Adrenal gland (tissue), 5 donors: ENCODE results near the gene AP4E1.

Experiments
- POLR2A ChIP-seq, 2 donors: fragments of 450-650 bp; IDR thresholded peaks; one replicate each; pipeline ENCODE4 v1.6.1; 2017; ENCODE audit warnings: antibody characterized with exemption in 2 of 2, mild to moderate bottlenecking in 2 of 2, moderate library complexity in 1 of 2
- TF ChIP-seq, protein P1 (sequence below), 6 experiments: fragments of 450-650 bp in 4 of 6; fragments of 200-600 bp in 2 of 6; sonication (generic) in 1 of 6; IDR thresholded peaks; 1 replicate in 5 of 6; 2 replicates in 1 of 6; pipeline versions ENCODE4 v1.5.1 to v1.8.0; 2016 to 2021; ENCODE audit warnings: antibody characterized with exemption in 6 of 6, mild to moderate bottlenecking in 2 of 6, moderate library complexity in 1 of 6
- donor health status: DM: no; HTN: no; CAD: no.

DNA sequence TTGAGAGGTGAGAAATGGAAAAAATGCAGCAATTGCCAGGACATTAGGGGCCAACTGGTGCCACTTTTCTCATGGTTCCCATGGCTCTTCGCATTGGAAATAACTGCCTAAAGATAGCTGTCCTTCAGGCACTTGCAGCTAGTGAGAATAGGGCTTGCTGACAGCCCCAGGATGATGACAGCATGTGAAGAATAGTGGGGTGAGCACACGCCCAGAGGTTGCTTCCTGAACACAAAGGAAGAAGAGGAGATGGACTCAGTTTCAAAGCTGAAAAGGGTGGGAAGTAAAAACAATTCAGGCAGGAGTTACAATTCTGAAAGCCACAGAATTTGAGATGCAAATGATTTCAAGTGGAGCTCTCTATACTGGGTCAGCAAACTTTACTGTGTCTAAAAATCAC, 140.6 kb downstream of the AP4E1 start:
- TF ChIP-seq, protein P1, sequence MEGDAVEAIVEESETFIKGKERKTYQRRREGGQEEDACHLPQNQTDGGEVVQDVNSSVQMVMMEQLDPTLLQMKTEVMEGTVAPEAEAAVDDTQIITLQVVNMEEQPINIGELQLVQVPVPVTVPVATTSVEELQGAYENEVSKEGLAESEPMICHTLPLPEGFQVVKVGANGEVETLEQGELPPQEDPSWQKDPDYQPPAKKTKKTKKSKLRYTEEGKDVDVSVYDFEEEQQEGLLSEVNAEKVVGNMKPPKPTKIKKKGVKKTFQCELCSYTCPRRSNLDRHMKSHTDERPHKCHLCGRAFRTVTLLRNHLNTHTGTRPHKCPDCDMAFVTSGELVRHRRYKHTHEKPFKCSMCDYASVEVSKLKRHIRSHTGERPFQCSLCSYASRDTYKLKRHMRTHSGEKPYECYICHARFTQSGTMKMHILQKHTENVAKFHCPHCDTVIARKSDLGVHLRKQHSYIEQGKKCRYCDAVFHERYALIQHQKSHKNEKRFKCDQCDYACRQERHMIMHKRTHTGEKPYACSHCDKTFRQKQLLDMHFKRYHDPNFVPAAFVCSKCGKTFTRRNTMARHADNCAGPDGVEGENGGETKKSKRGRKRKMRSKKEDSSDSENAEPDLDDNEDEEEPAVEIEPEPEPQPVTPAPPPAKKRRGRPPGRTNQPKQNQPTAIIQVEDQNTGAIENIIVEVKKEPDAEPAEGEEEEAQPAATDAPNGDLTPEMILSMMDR (IDR thresholded peaks at IDR 0.05) = no peak
- TF ChIP-seq POLR2A (IDR thresholded peaks at IDR 0.05) = no peak
